Smooth muscle cell (in vitro differentiated cells): ENCODE results near the gene COL5A2. TPM values are rescaled to one million over a fixed set of nuclear protein-coding genes. Genes with fewer than 3 reads are reported as not detected.

ENCODE experiments used
- DNase-seq: peaks from one replicate; lab custom pipeline; 2025; ENCODE audit not compliant: unreplicated experiment; lab: John Stamatoyannopoulos, UW
- H2AFZ ChIP-seq: fragments of 200-600 bp; sonication (generic); 2 replicates; pipeline ENCODE4 v1.6.0; 2016; ENCODE audit warnings: antibody characterized with exemption, low read depth, mild to moderate bottlenecking
- H3F3A ChIP-seq: fragments of 200-600 bp; sonication (generic); 2 replicates; pipeline ENCODE4 v1.6.0; 2017; ENCODE audit warnings: antibody characterized with exemption, low read depth
- H3K27ac ChIP-seq: fragments of 200-600 bp; sonication (generic); 2 replicates; pipeline ENCODE4 v1.5.1; 2016; ENCODE audit warnings: low read depth, mild to moderate bottlenecking
- H3K27me3 ChIP-seq: fragments of 200-600 bp; sonication (generic); 2 replicates; pipeline ENCODE4 v1.6.1; 2016; ENCODE audit warnings: low read depth, mild to moderate bottlenecking
- H3K36me3 ChIP-seq: fragments of 200-600 bp; sonication (generic); 2 replicates; pipeline ENCODE4 v1.5.1; 2016; ENCODE audit warnings: low read depth
- H3K4me1 ChIP-seq: fragments of 200-600 bp; sonication (generic); 2 replicates; pipeline ENCODE4 v1.5.1; 2016; ENCODE audit warnings: low read depth
- H3K4me2 ChIP-seq: fragments of 200-600 bp; sonication (generic); 2 replicates; pipeline ENCODE4 v1.6.0; 2016; ENCODE audit warnings: mild to moderate bottlenecking
- H3K4me3 ChIP-seq: fragments of 200-600 bp; sonication (generic); 2 replicates; pipeline ENCODE4 v1.5.1; 2016; ENCODE audit warnings: mild to moderate bottlenecking
- H3K79me2 ChIP-seq: fragments of 200-600 bp; sonication (generic); 2 replicates; pipeline ENCODE4 v1.6.0; 2016; ENCODE audit warnings: low read depth, mild to moderate bottlenecking
- H3K9ac ChIP-seq: fragments of 200-600 bp; sonication (generic); 2 replicates; pipeline ENCODE4 v1.6.0; 2016; ENCODE audit warnings: low read depth
- H3K9me3 ChIP-seq: fragments of 200-600 bp; sonication (generic); replicated peaks from 2 replicates; pipeline ENCODE4 v1.5.1; 2016; ENCODE audit warnings: low read depth
- H4K20me1 ChIP-seq: fragments of 200-600 bp; sonication (generic); 2 replicates; pipeline ENCODE4 v1.6.0; 2016; ENCODE audit warnings: low read depth
- WGBS: methylation state at CpG from one replicate; pipeline ENCODE4 v1.1.7; 2016; ENCODE audit warnings: low lambda C conversion rate; 5-methylcytosine and 5-hydroxymethylcytosine counted together
- polyA plus RNA-seq: library from polyadenylated mRNA; unstranded; fragments of >200 nt; fragmentation: Nextera tagmentation; extraction: Ambion mirVana; gene quantifications from 2 replicates; pipeline ENCODE4 v1.2.1, GENCODE V29; 2016
- total RNA-seq: library from RNA; depleted of rRNA; stranded (reverse); fragments of >200 nt; gene quantifications from 2 replicates; pipeline ENCODE4 v1.2.3, GENCODE V29; 2014
- TF ChIP-seq, protein P1 (sequence below): fragments of 200-600 bp; sonication (generic); IDR thresholded peaks from 2 replicates; pipeline ENCODE4 v1.5.1; 2017; ENCODE audit warnings: borderline replicate concordance, mild to moderate bottlenecking, antibody characterized with exemption; ENCODE audit not compliant: insufficient read depth, poor library complexity, severe bottlenecking

COL5A2 gene
- total and polyA plus RNA-seq, 2 experiments from 2014 or later, result 364 to 697 TPM

DNA sequence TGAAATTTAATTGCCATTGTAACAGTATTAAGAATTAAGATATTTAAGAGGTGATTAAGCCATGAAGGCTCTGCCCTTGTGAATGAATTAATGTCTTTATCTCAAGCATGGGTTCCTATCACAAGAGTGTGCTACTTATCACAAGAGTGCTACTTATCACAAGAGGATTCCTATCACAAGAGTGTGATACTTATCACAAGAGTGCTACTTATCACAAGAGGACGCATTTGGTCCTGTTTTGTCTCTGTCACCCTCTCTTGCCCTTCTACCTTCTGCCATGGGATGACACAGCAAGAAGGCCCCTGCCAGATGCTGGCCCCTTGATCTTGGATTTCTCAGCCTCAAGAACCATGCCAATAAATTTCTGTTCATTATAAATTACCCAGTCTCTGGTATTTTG is 13.2 kb upstream of the COL5A2 start:
- TF ChIP-seq, protein P1, sequence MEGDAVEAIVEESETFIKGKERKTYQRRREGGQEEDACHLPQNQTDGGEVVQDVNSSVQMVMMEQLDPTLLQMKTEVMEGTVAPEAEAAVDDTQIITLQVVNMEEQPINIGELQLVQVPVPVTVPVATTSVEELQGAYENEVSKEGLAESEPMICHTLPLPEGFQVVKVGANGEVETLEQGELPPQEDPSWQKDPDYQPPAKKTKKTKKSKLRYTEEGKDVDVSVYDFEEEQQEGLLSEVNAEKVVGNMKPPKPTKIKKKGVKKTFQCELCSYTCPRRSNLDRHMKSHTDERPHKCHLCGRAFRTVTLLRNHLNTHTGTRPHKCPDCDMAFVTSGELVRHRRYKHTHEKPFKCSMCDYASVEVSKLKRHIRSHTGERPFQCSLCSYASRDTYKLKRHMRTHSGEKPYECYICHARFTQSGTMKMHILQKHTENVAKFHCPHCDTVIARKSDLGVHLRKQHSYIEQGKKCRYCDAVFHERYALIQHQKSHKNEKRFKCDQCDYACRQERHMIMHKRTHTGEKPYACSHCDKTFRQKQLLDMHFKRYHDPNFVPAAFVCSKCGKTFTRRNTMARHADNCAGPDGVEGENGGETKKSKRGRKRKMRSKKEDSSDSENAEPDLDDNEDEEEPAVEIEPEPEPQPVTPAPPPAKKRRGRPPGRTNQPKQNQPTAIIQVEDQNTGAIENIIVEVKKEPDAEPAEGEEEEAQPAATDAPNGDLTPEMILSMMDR, result no peak
- WGBS, result 68% methylated on average over 1 of the region's 1 CpG
- H3K27ac ChIP-seq, result no peak overlapping the region
- H3K4me1 ChIP-seq, result no peaks in the 10 kb centered on the region
- H3K4me3 ChIP-seq, result no peak overlapping the region
- no peaks in the 10 kb centered on the region for H3K79me2 ChIP-seq
- H4K20me1 ChIP-seq, result no peaks in the 10 kb centered on the region
- H3K9me3 ChIP-seq, result peaks cover 4% of the 10 kb centered on the region
- H3F3A ChIP-seq, result no peaks in the 10 kb centered on the region
- H3K36me3 ChIP-seq, result no peaks in the 10 kb centered on the region
- H3K4me2 ChIP-seq, result no peak overlapping the region
- no peak overlapping the region for H2AFZ ChIP-seq
- H3K9ac ChIP-seq, result no peak overlapping the region
- DNase-seq, result no peak
- no peaks in the 10 kb centered on the region for H3K27me3 ChIP-seq

DNA sequence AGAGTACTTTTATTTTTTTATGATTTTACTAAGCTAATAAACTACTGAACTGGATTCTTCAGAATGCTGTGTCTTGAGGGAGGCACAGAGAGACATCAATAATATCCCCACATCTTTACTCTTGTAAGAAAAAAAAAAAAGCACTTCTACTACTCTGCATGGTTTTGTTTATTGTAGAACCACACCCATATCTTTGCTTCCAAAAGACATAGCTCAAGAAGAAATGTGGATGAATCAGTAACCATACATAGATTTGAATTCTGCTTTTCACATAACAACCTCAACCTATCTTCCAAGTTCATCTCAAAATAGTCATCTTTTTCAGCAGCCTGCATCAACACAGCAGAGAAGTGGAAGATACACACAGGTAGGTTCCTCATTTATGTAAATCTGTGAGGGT is 12.2 kb upstream of the COL5A2 start:
- H3F3A ChIP-seq, result no peaks in the 10 kb centered on the region
- TF ChIP-seq, protein P1, result no peak
- no peak overlapping the region for H2AFZ ChIP-seq
- H3K9me3 ChIP-seq, result peaks cover 4% of the 10 kb centered on the region
- no peaks in the 10 kb centered on the region for H3K27me3 ChIP-seq
- no peaks in the 10 kb centered on the region for H3K79me2 ChIP-seq
- no peaks in the 10 kb centered on the region for H4K20me1 ChIP-seq
- no peak overlapping the region for H3K4me3 ChIP-seq
- H3K4me2 ChIP-seq, result no peak overlapping the region
- DNase-seq, result no peak
- H3K27ac ChIP-seq, result no peak overlapping the region
- no peaks in the 10 kb centered on the region for H3K4me1 ChIP-seq
- no peak overlapping the region for H3K9ac ChIP-seq
- no peaks in the 10 kb centered on the region for H3K36me3 ChIP-seq

DNA sequence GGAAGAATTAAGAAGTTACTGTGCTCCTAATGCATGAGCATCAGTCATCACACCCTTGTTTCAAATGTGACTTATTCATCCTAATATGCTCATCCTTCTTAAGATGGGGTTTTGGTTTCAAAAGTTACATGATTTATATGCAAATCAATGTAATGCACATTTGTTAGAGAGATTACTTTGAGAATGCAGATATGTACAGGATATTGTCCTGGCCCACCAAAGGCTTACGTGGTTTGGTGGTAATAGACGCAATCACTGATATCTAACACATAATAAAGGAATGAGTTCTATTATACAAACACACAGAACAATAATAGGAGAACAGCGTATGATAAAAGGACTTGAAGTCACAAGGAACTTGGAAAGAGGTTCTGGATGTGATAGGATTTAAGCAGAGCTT is 11.1 kb upstream of the COL5A2 start:
- WGBS, result 88% methylated on average over 3 of the region's 3 CpGs
- Histone ChIP-seq H3K27me3 (no peaks in the 10 kb centered on the region), H3K79me2 (no peaks in the 10 kb centered on the region), H3K27ac (no peak overlapping the region), H3K4me2 (no peak overlapping the region), H3K36me3 (no peaks in the 10 kb centered on the region), H2AFZ (no peak overlapping the region), H3K4me1 (no peaks in the 10 kb centered on the region), H3F3A (no peaks in the 10 kb centered on the region), H3K4me3 (no peak overlapping the region), H3K9ac (no peak overlapping the region), H4K20me1 (no peaks in the 10 kb centered on the region), H3K9me3 (peaks cover 2% of the 10 kb centered on the region)
- no peak for DNase-seq
- TF ChIP-seq, protein P1, result no peak

DNA sequence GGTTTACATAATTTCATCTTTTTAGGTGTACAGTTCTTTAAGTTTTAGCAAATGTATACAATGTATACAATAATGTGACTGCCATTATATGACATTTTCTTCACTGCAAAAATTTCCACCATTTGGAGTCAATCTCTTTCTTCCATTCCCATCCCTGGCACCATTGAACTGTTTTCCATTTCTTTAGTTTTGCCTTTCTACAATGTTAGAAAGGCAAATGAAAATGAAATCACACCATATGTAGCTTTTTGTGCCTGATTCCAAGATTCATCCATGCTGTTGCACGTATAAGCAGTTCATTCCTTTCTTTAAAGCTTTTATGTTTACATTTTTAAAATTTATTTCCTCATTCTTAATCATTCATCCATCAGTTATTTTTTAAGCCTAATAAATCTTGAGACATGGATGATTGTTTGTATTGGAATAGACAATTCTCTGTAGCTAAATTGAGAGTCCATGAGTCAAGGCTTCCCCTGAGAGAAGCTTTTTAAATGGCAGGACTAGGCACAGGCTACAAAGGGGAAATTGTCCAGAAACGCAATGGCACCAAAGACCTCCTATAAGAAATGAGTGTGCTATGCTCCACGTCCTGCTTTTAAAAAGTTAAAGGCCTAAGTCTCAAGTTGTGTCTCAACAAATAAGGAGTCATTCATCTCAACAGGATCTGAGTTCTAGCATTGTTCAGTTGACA is 8.7 kb upstream of the COL5A2 start:
- H2AFZ ChIP-seq, result peak overlapping the region; percentile 46
- no peak overlapping the region for H3K4me2 ChIP-seq
- no peak overlapping the region for H3K27ac ChIP-seq
- no peak overlapping the region for H3K4me3 ChIP-seq
- WGBS, result 76% methylated on average over 3 of the region's 3 CpGs
- no peaks in the 10 kb centered on the region for H3K36me3 ChIP-seq
- no peaks in the 10 kb centered on the region for H3K27me3 ChIP-seq
- no peaks in the 10 kb centered on the region for H3F3A ChIP-seq
- H3K79me2 ChIP-seq, result no peaks in the 10 kb centered on the region
- TF ChIP-seq, protein P1, result no peak
- H4K20me1 ChIP-seq, result no peaks in the 10 kb centered on the region
- H3K4me1 ChIP-seq, result no peaks in the 10 kb centered on the region
- H3K9ac ChIP-seq, result no peak overlapping the region
- DNase-seq, result no peak
- no peaks in the 10 kb centered on the region for H3K9me3 ChIP-seq
